ENCODE results near the gene CALY.

Gene CALY

DNA sequence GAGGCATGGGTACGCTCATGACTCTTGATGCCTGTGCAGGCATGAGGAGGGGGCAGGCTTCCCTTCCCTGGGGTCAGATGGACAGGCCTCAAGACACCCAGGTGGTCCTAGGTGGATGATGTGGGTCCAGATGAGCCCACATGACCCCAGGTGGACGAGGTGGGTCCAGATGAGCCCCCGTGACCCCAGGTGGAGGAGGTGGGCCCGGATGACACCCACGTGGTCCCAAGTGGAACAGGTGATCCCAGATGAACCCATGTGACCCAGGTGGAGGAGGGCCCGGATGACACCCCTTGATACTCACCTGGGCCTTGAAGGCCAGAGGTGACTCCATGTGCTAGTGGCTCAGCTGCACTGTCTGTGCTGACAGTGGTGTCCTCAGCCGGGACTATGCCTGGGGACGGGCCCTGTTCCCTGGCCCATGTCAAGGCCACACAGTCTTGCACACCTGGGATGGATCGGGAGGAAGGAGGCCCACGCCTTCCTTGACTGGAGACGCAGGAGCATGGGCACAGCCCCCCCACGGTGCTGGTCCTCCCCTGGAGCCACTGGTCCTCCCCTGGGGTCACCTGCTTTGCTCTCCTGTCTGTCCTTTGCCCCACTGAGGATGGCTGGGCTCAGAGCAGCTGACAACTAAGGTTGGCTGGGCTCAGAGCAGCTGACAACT is 13.7 kb upstream of the CALY start:
- Histone ChIP-seq H3K27ac (ENCODE audit: low read depth, low read length) (no peak overlapping the region), H3K36me3 (ENCODE audit: low read length) (no peaks in the 10 kb centered on the region), H3K4me2 (ENCODE audit: low read depth, low read length, poor library complexity, severe bottlenecking) (no peak overlapping the region), H3K4me3 (ENCODE audit: insufficient read depth, low read length, poor library complexity, severe bottlenecking) (no peak overlapping the region), H3F3A (ENCODE audit: insufficient read depth) (no peaks in the 10 kb centered on the region), H3K9me2 (replicated peaks; ENCODE audit: insufficient read depth, low read length) (no peaks in the 10 kb centered on the region), H3K9me3 (ENCODE audit: insufficient read depth, low read length) (no peaks in the 10 kb centered on the region), H3K9ac (ENCODE audit: low read length) (no peak overlapping the region), H4K20me1 (ENCODE audit: low read depth, low read length) (no peaks in the 10 kb centered on the region), H3K79me2 (ENCODE audit: insufficient read depth, low read length) (no peaks in the 10 kb centered on the region), H2AFZ (ENCODE audit: low read depth, low read length, severe bottlenecking) (no peak overlapping the region), H3K27me3 (ENCODE audit: low read length) (no peaks in the 10 kb centered on the region)
- TF ChIP-seq EZH2phosphoT487 (conservative IDR thresholded peaks at IDR 0.05; ENCODE audit: low read length): no peak
- TF ChIP-seq, protein P1, sequence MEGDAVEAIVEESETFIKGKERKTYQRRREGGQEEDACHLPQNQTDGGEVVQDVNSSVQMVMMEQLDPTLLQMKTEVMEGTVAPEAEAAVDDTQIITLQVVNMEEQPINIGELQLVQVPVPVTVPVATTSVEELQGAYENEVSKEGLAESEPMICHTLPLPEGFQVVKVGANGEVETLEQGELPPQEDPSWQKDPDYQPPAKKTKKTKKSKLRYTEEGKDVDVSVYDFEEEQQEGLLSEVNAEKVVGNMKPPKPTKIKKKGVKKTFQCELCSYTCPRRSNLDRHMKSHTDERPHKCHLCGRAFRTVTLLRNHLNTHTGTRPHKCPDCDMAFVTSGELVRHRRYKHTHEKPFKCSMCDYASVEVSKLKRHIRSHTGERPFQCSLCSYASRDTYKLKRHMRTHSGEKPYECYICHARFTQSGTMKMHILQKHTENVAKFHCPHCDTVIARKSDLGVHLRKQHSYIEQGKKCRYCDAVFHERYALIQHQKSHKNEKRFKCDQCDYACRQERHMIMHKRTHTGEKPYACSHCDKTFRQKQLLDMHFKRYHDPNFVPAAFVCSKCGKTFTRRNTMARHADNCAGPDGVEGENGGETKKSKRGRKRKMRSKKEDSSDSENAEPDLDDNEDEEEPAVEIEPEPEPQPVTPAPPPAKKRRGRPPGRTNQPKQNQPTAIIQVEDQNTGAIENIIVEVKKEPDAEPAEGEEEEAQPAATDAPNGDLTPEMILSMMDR (IDR thresholded peaks at IDR 0.05; ENCODE audit: insufficient read depth, low read length, poor library complexity, severe bottlenecking): no peak

DNA sequence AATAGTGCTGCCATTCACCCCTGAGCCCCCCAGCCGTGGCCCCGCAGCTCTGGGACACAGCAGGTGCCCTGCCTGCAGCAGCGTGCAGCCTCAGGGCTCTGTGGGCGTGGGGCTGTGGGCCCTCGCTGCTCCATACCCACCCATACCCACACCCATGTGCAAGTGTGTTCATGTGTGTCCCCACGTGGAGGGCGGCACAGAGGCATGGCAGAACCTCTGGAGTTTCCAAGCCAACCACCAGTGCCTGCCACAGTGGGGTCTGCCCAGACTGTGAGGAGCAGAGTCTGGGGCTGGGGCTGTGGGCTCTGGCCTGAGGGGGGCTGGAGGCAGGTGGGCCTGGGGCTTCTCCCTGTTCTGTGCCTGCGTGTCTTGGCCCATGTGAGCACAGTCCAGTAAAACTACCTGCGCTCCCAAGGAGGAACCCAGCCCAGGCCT is 12.9 kb upstream of the CALY start:
- Histone ChIP-seq H2AFZ (ENCODE audit: low read depth, low read length, severe bottlenecking) (no peak overlapping the region), H3K9ac (ENCODE audit: low read length) (no peak overlapping the region), H3K4me3 (ENCODE audit: insufficient read depth, low read length, poor library complexity, severe bottlenecking) (no peak overlapping the region), H3K36me3 (ENCODE audit: low read length) (no peaks in the 10 kb centered on the region), H3K27ac (ENCODE audit: low read depth, low read length) (no peak overlapping the region), H3K9me2 (replicated peaks; ENCODE audit: insufficient read depth, low read length) (no peaks in the 10 kb centered on the region), H3F3A (ENCODE audit: insufficient read depth) (no peaks in the 10 kb centered on the region), H3K27me3 (ENCODE audit: low read length) (no peaks in the 10 kb centered on the region), H3K4me2 (ENCODE audit: low read depth, low read length, poor library complexity, severe bottlenecking) (no peak overlapping the region), H3K9me3 (ENCODE audit: insufficient read depth, low read length) (no peaks in the 10 kb centered on the region), H4K20me1 (ENCODE audit: low read depth, low read length) (no peaks in the 10 kb centered on the region), H3K79me2 (ENCODE audit: insufficient read depth, low read length) (no peaks in the 10 kb centered on the region)
- TF ChIP-seq EZH2phosphoT487 (conservative IDR thresholded peaks at IDR 0.05; ENCODE audit: low read length): no peak
- TF ChIP-seq, protein P1 (IDR thresholded peaks at IDR 0.05; ENCODE audit: insufficient read depth, low read length, poor library complexity, severe bottlenecking): no peak

DNA sequence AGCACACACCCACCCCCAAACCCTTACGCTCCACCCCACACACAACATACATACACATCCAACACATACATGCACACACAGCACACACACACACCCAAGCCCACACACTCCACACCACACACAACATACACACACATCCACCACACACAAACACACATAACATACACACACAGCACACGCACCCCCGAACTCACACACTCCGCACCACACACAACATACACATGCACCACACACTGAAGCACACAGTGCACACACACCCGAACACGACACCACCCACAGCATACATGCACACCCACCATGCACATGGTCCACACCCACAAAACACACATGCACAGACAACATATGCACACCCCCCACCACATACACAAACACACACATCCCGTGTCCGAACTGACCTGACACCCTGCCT is 12.5 kb upstream of the CALY start:
- Histone ChIP-seq H3K9me3 (ENCODE audit: insufficient read depth, low read length) (no peaks in the 10 kb centered on the region), H3K9ac (ENCODE audit: low read length) (no peak overlapping the region), H3K4me2 (ENCODE audit: low read depth, low read length, poor library complexity, severe bottlenecking) (no peak overlapping the region), H3K79me2 (ENCODE audit: insufficient read depth, low read length) (no peaks in the 10 kb centered on the region), H2AFZ (ENCODE audit: low read depth, low read length, severe bottlenecking) (no peak overlapping the region), H3K27ac (ENCODE audit: low read depth, low read length) (no peak overlapping the region), H3K4me3 (ENCODE audit: insufficient read depth, low read length, poor library complexity, severe bottlenecking) (no peak overlapping the region), H3K36me3 (ENCODE audit: low read length) (no peaks in the 10 kb centered on the region), H3K9me2 (replicated peaks; ENCODE audit: insufficient read depth, low read length) (no peaks in the 10 kb centered on the region), H3F3A (ENCODE audit: insufficient read depth) (no peaks in the 10 kb centered on the region), H4K20me1 (ENCODE audit: low read depth, low read length) (no peaks in the 10 kb centered on the region), H3K27me3 (ENCODE audit: low read length) (no peaks in the 10 kb centered on the region)
- TF ChIP-seq, protein P1 (IDR thresholded peaks at IDR 0.05; ENCODE audit: insufficient read depth, low read length, poor library complexity, severe bottlenecking): no peak
- no peak for TF ChIP-seq EZH2phosphoT487 (conservative IDR thresholded peaks at IDR 0.05; ENCODE audit: low read length)
